ENCODE measurements around the gene ACSM6.
A peak's percentile ranks its signal among the peaks of the same experiment; 100 is the strongest.

The ACSM6 gene

DNA sequence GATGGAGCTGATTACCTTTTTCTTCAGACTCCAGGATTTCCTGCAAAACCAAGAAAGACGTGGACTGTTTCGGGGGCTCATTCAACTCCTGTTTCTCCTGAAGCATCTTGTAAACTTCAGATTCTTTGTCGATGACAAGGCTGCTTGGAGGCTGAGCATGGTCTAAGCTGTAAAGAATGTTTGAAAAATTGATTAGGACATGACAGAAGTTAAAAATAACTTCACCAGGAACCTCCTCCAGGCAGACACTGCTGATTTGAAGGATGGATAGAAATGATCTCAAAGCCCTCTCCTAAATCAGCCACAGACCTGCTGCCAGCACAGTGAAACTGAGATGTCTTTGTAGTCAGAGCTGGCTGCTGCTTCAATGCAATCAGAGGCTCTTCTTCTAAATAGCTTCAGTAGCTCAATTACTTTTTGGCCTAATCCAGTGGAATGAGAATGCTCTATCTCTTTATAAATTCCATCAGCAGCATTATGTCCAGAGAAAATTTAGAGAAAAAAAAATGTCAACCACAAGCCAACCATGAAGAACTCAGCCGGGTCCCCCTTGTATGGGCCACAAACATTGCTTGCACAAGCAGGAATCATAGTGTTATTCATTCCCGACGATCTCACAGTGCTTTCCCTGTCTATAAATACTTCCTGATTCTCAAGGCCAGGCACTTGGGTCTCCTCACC, 53.3 kb downstream of the ACSM6 start:
- no peak for DNase-seq

DNA sequence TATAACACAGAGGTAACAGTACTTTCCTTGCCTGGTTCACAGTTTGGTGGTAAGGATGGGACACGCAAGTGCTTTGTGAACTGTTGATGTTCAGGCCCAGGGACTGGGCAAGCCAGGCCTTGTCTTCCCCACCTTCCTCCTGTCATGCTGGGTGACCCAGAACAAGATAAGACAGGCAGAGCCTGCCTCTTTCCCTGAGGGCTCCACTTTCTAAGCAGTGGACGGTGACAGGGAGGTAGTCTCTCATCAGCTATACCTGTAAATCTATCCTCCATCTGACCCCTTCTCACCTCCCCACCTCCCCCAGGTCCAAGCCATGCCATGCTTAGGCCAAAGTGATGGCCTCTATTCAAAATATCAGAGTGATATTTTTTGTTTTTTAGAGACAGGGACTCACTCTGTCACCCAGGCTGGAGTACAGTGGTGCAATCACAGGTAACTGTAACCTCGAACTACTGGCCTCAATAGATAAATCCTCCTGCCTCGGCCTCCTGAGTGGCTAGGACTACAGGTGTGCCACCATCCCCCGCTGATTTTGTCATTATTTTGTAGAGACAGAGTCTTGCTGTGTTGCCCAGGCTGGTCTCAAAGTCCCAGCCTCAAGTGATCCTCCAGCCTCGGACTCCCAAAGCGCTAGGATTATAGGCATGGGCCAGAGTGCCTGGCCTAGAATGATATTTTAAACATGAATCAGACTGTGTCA, 54.0 kb downstream of the ACSM6 start:
- no peak for DNase-seq

DNA sequence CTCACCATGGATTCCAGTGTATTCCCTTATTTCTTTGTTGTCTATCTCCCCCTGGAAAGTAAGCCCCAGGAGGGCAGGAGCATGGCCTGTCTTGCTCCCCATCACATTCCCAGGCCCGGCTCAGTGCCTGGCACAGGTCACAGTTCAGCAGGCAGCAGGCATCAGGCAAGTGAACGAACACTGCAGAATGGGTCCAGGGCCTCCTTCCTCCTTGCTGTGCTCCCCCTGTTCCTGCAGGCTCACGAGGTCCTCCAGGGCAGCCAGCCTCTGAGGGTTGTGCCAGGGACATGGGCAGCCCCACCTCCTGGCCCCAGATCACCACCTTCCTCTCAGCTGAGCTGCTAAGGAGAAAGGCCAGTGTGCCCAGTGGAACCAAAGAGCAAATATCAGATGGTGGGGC, 55.0 kb downstream of the ACSM6 start:
- DNase-seq: no peak

DNA sequence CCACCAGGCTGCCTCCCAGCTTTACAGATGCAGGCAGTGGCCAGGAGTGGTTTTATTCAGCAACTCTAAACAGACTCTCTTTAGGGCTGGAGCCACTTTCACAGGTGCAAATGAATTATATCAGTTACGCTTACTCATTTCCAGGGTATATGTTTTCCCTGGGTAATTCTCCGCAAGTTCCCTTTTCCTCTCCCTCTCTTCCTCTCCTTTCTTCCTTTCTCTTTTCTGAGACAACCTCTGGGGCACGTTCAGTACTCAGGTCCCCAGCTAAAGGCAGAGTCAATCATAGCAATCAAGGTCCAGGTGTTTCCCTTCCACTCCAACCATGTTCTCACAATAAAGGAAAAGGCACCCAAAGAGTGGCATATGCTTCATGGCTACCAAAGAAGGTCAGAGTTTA, 55.4 kb downstream of the ACSM6 start:
- no peak for DNase-seq

DNA sequence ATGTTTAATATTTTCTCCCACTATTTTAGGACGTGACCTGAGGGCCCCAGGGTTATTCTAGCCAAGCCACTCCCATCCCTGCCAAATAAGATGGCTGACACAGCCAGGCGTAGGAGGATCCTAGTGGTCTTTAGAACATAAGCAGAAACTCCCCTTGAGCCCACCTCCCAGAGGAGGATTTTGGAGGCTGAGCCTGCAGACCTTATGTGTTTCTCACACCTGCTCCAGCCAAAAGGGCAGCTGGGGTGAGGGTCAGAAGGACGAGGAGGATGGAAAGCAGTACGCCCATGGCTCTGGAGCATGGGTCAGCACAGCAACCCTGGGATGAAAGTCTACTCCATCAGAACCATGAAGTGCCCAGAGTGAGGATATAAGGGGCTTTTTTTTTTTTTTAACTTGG, 56.8 kb downstream of the ACSM6 start:
- no peak for DNase-seq

DNA sequence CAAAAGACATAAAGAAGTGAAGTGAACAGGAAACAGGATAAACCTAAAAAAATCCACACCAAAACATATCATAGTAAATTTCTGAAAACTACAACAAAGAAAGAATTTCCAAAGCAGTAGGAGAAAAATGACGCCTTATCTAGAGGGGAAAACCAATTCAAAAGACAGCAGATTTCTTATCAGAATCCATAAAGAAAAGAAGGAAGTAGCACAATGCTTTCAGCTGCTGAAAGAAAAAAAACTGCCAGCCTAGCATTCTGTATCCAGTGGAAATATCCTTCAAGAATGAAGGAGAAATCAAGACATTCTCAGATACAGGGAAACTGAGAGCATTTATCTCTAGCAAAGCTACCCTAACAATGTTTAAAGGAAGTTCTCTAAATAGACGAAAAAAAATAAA, 59.0 kb downstream of the ACSM6 start:
- no peak for DNase-seq

DNA sequence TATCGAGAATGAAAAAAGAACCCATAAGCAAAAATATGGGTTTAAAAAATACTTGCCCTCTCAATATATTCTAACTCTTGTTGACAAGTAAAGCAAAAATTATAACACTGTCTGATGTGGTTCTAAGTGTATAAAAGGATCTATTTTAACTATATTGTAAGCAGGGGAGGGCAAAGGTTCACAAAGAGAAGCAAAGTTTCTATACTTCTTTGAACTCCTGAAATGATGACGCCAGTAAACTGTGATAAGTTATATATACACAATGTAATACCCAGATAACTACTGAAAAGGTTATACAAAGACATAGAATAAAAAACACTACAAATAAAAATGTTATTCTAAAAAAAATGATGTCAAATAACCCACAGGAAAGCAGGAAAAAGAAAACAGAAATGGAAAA, 59.6 kb downstream of the ACSM6 start:
- DNase-seq: no peak

DNA sequence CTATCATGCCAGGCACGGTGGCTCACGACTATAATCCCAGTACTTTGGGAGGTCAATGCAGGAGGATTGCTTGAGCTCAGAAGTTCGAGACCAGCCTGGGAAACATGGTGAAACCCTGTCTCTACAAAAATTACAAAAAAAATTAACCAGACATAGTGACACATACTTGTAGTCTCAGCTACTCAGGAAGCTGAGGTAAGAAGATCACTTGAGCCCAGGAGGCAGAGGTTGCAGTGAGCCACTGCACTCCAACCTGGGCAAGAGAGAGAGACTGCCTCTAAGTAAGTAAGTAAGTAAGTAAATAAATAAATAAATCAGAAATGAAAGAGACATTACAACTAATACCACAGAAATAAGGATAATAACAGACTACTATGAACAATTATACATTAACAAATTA, 60.6 kb downstream of the ACSM6 start:
- DNase-seq: no peak

DNA sequence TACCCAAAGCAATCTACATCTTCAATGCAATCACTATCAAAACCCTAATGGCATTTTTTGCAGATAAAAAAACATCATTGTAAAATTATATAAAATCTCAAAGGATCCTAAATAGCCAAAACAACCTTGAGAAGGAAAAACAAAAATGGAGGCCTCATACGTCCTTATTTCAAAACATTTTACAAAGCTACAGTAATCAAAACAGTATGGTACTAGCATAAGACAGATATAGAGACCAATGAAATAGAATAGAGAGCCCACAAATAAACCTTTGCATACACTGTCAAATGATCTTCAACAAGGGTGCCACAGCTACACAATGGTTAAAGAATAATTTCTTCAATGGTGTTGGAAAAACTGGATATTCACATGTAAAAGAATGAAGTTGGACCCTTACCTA, 62.2 kb downstream of the ACSM6 start:
- DNase-seq: no peak

DNA sequence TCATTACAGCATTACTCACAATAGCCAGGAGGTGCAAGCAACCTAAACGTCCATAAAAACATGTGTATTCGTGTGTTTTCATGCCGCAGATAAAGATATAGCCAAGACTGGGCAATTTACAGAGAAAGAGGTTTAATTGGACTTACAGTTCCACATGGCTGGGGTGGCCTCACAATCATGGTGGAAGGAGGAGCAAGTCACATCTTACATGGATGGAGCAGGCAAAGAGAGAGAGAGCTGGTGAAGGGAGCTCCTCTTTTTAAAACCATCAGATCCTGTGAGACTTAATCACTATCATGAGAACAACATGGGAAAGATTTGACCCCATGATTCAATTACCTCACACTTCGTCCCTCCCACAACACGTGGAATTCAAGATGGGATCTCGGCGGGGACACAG, 63.8 kb downstream of the ACSM6 start:
- no peak for DNase-seq

DNA sequence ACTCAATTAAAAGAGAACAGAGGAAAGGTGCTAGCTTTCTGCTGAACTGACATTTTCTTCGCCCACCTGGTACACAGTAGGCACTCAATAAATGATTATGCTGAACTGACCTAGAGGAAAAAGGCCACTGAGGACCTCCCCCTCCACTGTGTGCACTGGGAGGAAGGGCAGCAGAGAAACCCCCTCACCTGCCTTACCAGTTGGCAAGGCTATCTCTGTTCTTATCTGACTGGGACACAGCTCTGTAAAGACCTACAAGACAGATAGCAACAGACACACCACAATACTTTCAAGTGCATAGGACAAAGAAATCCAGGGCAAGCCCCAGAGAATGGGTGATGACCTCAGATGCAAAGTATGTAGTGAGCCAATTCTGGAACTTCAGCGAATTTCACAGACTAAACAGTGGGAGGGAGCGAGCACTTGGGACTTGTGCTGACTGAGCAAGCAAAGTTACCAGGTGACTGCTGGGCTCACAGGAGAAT, 66.4 kb downstream of the ACSM6 start:
- peak; percentile 67 to 80 (median 68) for DNase-seq

DNA sequence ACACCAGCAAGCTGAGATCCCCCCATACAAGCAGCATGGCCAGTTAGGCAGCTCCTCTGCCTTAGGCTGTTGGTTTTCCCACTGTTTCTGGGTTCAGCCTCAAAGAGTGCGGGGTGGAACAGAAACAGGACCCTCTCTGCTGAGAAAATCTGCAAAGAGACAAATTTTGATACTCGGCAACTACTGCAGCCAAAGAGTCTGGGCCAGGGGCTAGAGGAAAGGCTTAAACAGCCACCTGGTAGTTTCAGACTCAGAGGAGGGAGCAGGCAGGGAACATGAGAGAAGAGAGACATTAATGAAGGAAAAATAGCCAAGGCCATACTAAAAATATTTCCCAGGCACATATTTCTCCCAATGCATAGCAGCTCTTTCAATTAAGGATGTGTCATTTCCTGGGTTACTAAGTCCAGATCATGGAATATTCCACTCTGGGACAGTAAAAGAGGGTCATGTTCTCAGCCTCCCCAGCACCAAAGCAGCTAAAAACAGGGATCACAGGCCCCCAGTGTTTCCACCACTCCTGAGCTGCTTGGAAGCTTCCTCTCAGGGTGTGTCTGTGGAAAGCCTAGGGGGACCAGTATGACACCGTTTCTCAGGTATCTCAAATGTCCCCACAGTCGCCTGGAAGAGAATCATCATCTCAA, 67.0 kb downstream of the ACSM6 start:
- DNase-seq: no peak

DNA sequence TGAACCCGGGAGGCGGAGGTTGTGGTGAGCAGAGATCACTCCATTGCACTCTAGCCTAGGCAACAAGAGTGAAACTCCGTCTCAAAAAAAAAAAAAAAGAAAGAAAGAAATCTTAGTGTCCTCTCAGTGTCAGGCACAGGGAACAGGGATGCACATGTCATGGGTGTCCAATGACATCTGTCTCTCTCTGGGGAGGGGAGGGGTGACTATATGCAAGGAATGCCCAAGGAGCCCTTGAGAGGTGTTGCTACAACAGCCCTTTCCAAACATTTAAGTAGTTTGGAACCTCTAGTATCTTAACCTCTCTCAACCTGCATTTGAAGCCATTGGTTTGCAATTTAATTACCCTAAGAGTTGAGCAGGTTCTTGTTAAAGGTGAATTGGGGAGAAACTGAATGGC, 67.9 kb downstream of the ACSM6 start:
- no peak for DNase-seq

DNA sequence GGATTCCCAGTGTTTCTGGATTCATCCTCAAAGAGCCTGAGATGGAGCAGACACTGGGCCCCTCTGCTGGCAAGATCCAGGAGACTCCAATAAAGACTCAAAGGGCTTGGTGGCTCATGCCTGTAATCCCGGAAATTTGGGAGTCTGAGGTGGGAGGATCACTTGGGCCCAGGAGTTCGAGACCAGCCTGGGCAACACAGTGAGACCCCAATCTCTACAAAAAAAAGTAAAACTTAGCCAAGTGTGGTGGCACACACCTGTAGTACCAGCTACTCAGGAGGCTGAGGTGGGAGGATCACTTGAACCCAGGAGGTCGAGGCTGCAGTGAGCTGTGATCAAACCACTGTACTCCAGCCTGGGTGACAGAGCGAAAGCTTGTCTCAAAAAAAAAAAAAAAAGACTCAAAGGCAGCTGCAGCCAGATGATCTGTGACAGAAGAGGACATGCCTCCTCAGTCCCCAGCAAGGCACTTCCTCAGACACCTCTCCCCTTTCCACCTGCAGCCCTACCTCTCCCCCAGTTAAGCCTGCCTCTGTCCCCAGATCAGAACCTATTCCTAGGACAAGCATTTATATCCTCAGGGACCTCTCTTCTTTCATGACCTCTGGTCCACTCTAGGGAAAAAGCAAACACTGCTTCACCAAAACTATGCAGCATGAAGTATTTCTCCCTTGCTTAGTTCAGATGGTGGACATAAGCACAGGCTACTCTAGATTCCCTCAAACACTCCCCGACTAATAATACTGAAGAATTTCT, 68.9 kb downstream of the ACSM6 start:
- no peak for DNase-seq

DNA sequence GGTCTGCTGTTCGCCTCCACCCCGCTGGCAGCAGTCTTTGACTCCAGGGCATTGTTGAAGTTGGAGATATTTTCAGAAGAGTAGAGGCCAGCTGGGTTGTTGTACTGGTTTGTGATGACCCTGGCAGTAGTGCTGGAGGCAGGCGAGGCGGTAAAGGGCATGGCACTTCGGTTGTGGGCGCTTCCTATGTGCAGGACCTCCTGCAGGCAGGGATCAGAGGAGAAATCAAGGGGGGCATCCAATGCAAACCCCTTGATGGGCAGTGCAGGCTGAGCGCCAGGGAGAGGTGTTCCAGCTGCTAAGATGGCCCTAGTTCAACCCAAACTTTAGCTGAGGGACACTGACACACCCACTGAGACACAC, 69.8 kb downstream of the ACSM6 start:
- DNase-seq: no peak

DNA sequence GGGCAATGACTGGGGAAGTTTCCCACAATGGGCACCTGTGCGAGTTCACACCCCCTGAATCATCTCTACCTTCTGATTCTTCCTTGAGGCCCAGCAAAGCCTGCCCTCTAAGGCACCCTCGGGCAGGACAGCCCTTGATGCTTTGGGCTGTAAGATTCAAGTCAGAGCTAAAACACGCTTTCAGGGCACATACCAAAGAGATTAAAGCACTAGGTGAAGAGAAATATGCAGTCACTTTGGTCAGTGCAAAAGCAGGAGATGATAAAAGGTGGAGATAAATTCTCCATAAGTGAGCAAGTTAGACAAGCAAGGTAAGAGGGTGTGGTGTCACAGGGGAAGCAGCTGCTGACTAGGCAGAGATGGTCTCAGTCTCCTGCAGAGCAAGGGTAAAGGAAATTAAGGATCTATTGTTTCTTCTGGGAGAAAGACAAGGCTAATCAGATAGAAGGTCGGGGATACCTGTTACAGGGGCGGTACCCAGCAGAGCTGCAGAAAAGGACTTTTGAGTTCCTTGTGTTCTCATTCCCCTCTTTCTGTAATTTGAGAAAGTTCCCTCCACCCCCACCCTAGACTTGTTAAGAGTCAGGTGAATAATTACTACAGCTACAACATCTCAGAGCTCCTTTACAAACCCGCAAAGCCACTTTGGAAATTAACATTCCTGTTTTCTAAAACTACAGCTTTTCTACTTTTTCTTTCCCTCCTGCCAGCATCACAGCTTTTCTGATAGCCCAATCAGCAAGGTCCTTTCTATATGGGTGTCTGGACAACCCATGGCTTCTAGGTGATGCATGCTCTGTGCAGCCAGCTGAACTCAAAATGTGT, 70.4 kb downstream of the ACSM6 start:
- no peak for DNase-seq

DNA sequence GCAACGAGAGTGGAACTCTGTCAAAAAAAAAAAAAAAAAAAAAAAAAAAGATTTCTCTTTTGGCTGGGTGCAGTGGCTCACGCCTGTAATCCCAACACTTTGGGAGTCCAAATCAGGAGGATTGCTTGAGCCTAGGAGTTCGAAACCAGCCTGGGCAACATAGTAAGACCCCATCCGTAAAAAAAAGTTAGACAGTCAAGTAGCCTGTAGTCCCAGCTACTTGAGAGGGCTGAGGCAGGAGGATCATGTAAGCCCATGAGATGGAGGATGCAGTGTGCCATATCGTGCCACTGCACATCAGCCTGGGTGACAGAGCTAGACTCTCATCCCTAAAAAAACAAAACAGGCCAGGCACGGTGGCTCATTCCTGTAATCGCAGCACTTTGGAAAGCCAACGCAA, 71.5 kb downstream of the ACSM6 start:
- no peak for DNase-seq

DNA sequence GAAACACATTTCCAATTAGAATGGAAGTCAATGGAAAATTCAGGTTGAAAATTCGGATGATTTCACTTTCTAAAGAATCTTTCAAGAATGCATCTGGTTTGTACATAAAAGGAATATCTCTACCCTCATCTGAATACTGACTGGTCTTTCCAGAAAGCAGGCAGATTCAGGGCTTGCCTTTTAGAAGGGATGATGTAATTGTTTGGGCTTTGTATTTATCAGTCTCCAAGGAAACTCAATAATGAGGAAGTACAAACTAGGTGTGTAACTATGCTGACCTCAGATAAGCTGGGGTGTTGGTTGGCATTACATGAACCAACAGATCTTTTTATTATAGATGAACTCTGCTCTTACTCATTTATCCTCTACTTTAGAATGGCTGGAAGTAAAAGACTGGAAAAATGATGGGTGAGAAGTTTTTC, 72.6 kb downstream of the ACSM6 start:
- DNase-seq: peak; percentile 64 to 84 (median 77)

DNA sequence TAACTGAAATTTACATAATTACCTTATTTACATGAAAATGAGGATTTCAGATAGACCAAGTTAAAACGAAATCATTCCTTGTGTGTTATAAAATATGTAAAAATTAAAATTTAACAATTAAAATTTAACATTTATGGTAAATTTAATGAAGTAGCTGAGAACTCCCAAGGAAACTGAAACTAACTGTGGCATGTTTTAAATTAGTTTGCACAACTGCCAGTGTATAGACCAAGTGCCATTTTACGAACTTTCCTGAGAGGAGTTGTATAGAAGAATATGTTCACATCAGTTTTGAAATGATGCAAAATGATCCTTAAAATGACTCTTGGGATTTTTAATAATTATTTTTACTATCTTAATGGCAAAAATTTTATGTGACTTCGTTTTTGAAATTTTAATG, 73.2 kb downstream of the ACSM6 start:
- DNase-seq: no peak

DNA sequence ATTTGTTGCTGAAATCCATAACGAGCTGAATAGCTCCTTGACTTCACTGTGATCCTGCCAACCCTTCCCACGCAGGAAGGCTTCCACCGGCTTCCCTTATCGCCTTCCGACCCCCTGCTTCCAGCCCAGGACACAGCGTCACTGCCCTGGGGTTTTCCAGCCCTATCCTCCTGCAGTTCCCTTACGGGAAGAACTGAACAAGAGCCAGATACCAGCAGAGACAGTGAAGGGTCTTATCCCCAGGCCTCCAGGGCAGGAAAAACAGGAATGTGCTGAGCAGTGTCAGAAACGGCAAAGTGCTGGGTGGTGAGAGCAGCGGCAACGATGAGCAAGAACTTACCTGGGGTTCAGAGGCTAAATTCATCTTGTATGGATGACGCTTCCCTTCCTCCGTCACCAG, 74.4 kb downstream of the ACSM6 start:
- DNase-seq: no peak

DNA sequence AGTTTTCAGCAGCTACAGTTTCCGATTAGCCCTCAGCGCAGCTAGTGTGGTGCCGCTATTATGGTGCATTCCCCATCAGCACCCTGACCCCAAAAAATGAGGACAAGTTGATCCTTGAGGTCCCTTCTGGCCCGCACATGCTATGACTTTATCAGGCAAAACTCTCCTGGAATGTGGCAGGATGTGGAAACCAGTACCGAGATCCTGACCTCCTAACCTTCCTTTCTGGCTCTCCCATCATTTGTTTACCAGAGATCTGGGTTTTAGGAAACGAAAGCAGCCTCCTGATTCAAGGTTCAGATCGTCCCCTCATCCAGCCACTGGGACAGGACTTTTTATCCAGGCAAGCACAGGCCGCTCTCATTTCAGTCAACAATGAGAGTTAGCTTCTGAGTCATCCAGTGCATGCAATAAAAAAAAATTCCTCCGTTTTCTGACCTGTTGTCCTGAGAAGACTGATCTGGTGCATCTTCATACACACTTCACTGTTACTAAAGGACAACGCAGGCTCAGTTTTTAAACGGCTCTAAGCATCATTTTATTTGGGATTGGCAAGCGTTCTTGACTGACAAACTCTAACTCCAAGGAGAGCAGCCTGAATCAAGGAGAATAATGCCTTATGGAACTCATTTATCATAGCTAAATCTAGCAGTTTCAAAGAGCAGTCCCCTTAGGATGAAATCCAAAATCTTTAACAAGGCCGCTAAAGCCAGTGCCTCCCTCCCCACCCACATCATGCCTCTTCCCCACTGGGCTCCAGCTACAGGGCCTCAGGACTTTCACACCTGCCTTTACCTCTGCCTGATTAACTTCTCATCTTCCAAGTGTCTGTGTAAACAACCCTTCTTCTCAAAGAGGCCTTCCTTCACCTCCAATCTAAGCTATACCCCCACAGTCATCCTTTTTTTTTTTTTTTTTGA, 79.6 kb downstream of the ACSM6 start:
- DNase-seq: no peak

Measured in suppressor macrophage treated with lipopolysaccharide for 1 hour (primary cell).